OCI-LY7 (cell line): Measurements from ENCODE around the gene LRIF1. TPM values are rescaled to one million over a fixed set of nuclear protein-coding genes. Genes with fewer than 3 reads are reported as not detected.

Source experiments
- BruUV-seq: library from RNA; stranded (reverse); fragments of 400-500 nt; replicated peaks from 2 replicates; lab custom pipeline; 2021; lab: Mats Ljungman, UMichigan
- CTCF ChIA-PET: fragments of 300-600 bp; sonication (Branson Sonifier 250); formaldehyde crosslinking; loops from one replicate; lab custom pipeline; 2022; ENCODE audit warnings: antibody characterized with exemption; ENCODE audit not compliant: unreplicated experiment; lab: Charles Lee
- POLR2A ChIA-PET: fragments of 300-600 bp; sonication (Branson Sonifier 250); formaldehyde crosslinking; loops from one replicate; lab custom pipeline; 2022; ENCODE audit warnings: antibody characterized with exemption; lab: Charles Lee
- DNase-seq: peaks from one replicate; pipeline ENCODE4 v3.0.0-alpha.2; 2015; ENCODE audit warnings: low spot score
- H2AFZ ChIP-seq: fragments of 200-600 bp; sonication (generic), shearing (Covaris generic); 2 replicates; pipeline ENCODE4 v1.6.1; 2014; ENCODE audit warnings: mild to moderate bottlenecking, antibody characterized with exemption, low read length, moderate library complexity
- H3K27ac ChIP-seq: fragments of 200-600 bp; sonication (generic); 2 replicates; pipeline ENCODE4 v1.5.1; 2014; ENCODE audit warnings: mixed run types, low read depth, mild to moderate bottlenecking, moderate library complexity, low read length, inconsistent platforms; ENCODE audit not compliant: poor library complexity, severe bottlenecking
- H3K36me3 ChIP-seq: fragments of 200-600 bp; sonication (generic); 2 replicates; pipeline ENCODE4 v1.6.1; 2014; ENCODE audit warnings: mild to moderate bottlenecking, antibody characterized with exemption, low read length, moderate library complexity, mixed read lengths; ENCODE audit not compliant: insufficient read depth
- H3K4me1 ChIP-seq: fragments of 200-600 bp; sonication (generic); 2 replicates; pipeline ENCODE4 v1.5.1; 2014; ENCODE audit warnings: mild to moderate bottlenecking, low read length; ENCODE audit not compliant: insufficient read depth, poor library complexity, severe bottlenecking
- H3K4me2 ChIP-seq: fragments of 200-600 bp; sonication (generic); 2 replicates; pipeline ENCODE4 v1.6.1; 2014; ENCODE audit warnings: mild to moderate bottlenecking, low read length
- H3K4me3 ChIP-seq: fragments of 200-600 bp; sonication (generic); 2 replicates; pipeline ENCODE4 v1.5.1; 2014; ENCODE audit warnings: mild to moderate bottlenecking, low read depth, low read length; ENCODE audit not compliant: poor library complexity, severe bottlenecking
- H3K79me2 ChIP-seq: fragments of 200-600 bp; sonication (generic); 2 replicates; pipeline ENCODE4 v1.6.1; 2016; ENCODE audit warnings: low read depth, mild to moderate bottlenecking, low read length, moderate library complexity, mixed read lengths; ENCODE audit not compliant: insufficient read depth
- H3K9me2 ChIP-seq: fragments of 200-600 bp; sonication (generic); 2 replicates; pipeline ENCODE4 v1.6.1; 2016; ENCODE audit warnings: mild to moderate bottlenecking, low read length, mixed read lengths; ENCODE audit not compliant: insufficient read depth
- H3K9me3 ChIP-seq: fragments of 200-600 bp; sonication (generic); 2 replicates; pipeline ENCODE4 v1.6.1; 2014; ENCODE audit warnings: mild to moderate bottlenecking, mixed run types, low read length, mixed read lengths
- H4K20me1 ChIP-seq: fragments of 200-600 bp; sonication (generic); 2 replicates; pipeline ENCODE4 v1.6.1; 2014; ENCODE audit warnings: mild to moderate bottlenecking, antibody characterized with exemption, low read length, moderate library complexity, mixed read lengths; ENCODE audit not compliant: insufficient read depth
- EZH2phosphoT487 ChIP-seq: fragments of 200-600 bp; sonication (generic); IDR thresholded peaks from 2 replicates; pipeline ENCODE4 v1.6.1; 2018; ENCODE audit warnings: low read depth, borderline replicate concordance, mild to moderate bottlenecking, mixed run types, antibody characterized with exemption, low read length, moderate library complexity, mixed read lengths
- intact Hi-C: fragments of 100-400 bp; cut with micrococcal nuclease; formaldehyde crosslinking; loops from one replicate; pipeline ENCODE4 v1.10.0; 2022; ENCODE audit not compliant: unreplicated experiment
- total RNA-seq, 2 experiments: library from RNA; depleted of rRNA in 1 of 2; stranded (reverse); fragments of >200 nt in 1 of 2; shearing (Covaris generic) in 1 of 2; gene quantifications; 2 replicates each; pipeline ENCODE4 v1.2.3, GENCODE V29; 2014 to 2022
- TF ChIP-seq, protein P1 (sequence below): fragments of 200-600 bp; sonication (generic); conservative IDR thresholded peaks from 2 replicates; pipeline ENCODE4 v1.5.1; 2014; ENCODE audit warnings: mild to moderate bottlenecking, antibody characterized with exemption, low read length, moderate library complexity, mixed read lengths

Gene LRIF1
- total RNA-seq, 2 experiments from 2014 or later, result 7.1 to 12.2 TPM

- POLR2A ChIA-PET, result interaction anchor here (0.6 to 0.8 kb wide), 4 partner anchors 11 to 161 kb away, joined by 3 read pairs; no protein-coding TSS in a partner anchor
- no peak overlapping the region for H3K27ac ChIP-seq
- no peaks in the 10 kb centered on the region for H3K9me3 ChIP-seq
- H3K4me1 ChIP-seq, result no peaks in the 10 kb centered on the region
- H3K4me3 ChIP-seq, result no peak overlapping the region
- no peak for TF ChIP-seq EZH2phosphoT487
- TF ChIP-seq, protein P1, sequence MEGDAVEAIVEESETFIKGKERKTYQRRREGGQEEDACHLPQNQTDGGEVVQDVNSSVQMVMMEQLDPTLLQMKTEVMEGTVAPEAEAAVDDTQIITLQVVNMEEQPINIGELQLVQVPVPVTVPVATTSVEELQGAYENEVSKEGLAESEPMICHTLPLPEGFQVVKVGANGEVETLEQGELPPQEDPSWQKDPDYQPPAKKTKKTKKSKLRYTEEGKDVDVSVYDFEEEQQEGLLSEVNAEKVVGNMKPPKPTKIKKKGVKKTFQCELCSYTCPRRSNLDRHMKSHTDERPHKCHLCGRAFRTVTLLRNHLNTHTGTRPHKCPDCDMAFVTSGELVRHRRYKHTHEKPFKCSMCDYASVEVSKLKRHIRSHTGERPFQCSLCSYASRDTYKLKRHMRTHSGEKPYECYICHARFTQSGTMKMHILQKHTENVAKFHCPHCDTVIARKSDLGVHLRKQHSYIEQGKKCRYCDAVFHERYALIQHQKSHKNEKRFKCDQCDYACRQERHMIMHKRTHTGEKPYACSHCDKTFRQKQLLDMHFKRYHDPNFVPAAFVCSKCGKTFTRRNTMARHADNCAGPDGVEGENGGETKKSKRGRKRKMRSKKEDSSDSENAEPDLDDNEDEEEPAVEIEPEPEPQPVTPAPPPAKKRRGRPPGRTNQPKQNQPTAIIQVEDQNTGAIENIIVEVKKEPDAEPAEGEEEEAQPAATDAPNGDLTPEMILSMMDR, result no peak
- peaks cover 21% of the 10 kb centered on the region for H3K36me3 ChIP-seq
- H4K20me1 ChIP-seq, result no peaks in the 10 kb centered on the region
- no peak overlapping the region for H3K4me2 ChIP-seq
- H3K79me2 ChIP-seq, result no peaks in the 10 kb centered on the region
- intact Hi-C loops, result no loop called here
- H2AFZ ChIP-seq, result no peak overlapping the region
- H3K9me2 ChIP-seq, result no peaks in the 10 kb centered on the region
- CTCF ChIA-PET, result no interaction called here
- BruUV-seq, result no TSS peak
- no peak for DNase-seq
Observed at GRCh38 chr1:110948038-110948810, 15.5 kb downstream of the LRIF1 start.

DNA sequence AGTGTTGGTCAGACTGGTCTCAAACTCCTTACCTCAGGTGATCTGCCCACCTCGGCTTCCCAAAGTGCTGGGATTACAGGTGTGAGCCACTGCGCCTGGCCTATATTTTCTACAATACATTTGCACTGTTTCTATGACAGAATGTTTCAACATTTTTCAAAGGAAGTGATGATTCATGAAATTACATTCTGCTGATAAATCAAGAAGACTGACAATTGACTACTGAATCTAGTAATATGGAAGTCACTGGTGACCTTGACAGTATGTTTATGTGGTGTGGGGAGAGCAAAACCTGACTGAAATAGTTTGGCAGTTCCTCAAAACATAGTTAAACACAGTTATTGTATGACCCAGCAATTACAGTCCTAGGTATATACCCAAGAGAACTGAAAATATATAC, 18.1 kb downstream of the LRIF1 start:
- H4K20me1 ChIP-seq, result no peaks in the 10 kb centered on the region
- intact Hi-C loops, result no loop called here
- no peak overlapping the region for H2AFZ ChIP-seq
- no peak for DNase-seq
- CTCF ChIA-PET, result no interaction called here
- TF ChIP-seq, protein P1, result no peak
- TF ChIP-seq EZH2phosphoT487, result no peak
- no peaks in the 10 kb centered on the region for H3K9me3 ChIP-seq
- peaks cover 13% of the 10 kb centered on the region; the same call in 1 of the 2 replicates for H3K36me3 ChIP-seq
- no TSS peak for BruUV-seq
- no peaks in the 10 kb centered on the region for H3K79me2 ChIP-seq
- no peaks in the 10 kb centered on the region for H3K4me1 ChIP-seq
- no peak overlapping the region for H3K27ac ChIP-seq
- H3K4me3 ChIP-seq, result no peak overlapping the region
- H3K9me2 ChIP-seq, result no peaks in the 10 kb centered on the region
- H3K4me2 ChIP-seq, result no peak overlapping the region
- POLR2A ChIA-PET, result no interaction called here

DNA sequence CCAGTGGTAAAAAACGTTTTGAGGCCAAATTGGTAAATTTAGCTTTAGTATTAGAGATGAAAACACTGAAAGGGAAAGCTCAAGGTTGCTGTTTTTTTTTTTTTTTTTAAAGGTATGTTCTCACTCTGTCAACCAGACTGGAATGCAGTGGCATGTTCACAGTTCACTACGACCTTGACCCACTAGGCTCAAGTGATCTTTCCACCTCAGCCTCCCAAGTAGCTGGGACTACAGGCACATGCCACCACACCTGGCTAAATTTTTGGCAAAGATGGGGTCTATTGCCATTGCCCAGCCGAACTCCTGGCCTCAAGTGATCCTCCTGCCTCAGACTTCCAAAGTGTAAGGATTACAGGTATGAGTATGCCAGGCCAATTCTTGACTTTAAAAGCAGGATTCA, 18.9 kb downstream of the LRIF1 start:
- Histone ChIP-seq H3K4me1 (no peaks in the 10 kb centered on the region), H4K20me1 (no peaks in the 10 kb centered on the region), H3K27ac (no peak overlapping the region), H2AFZ (no peak overlapping the region), H3K79me2 (no peaks in the 10 kb centered on the region), H3K4me2 (no peak overlapping the region), H3K36me3 (peaks cover 9% of the 10 kb centered on the region; the same call in 1 of the 2 replicates), H3K9me2 (no peaks in the 10 kb centered on the region), H3K9me3 (no peaks in the 10 kb centered on the region), H3K4me3 (no peak overlapping the region)
- CTCF ChIA-PET, result interaction anchor here (0.6 kb wide), 1 partner anchor 825 kb away, joined by 3 read pairs; no protein-coding TSS in a partner anchor
- no peak for DNase-seq
- BruUV-seq, result no TSS peak
- intact Hi-C loops, result no loop called here
- TF ChIP-seq EZH2phosphoT487, result no peak
- TF ChIP-seq, protein P1, result no peak
- POLR2A ChIA-PET, result interaction anchor here (0.6 to 0.8 kb wide), 4 partner anchors 22 to 689 kb away, joined by 3 to 4 read pairs (median 4); no protein-coding TSS in a partner anchor
